CD4-positive, alpha-beta T cell treated with Interleukin-4 for 4 hours (primary cell): ENCODE data around the gene CSNK1G3.

Experiments
- DNase-seq: peaks from one replicate; pipeline ENCODE4 v3.0.0-alpha.2; 2020

Gene CSNK1G3

GRCh38 chr5:123651234-123651633 is 139.3 kb downstream of the CSNK1G3 start:
- DNase-seq = no peak

- no peak for DNase-seq
Observed at GRCh38 chr5:123659011-123659410, 147.0 kb downstream of the CSNK1G3 start.

GRCh38 chr5:123659495-123659894 is 147.5 kb downstream of the CSNK1G3 start:
- DNase-seq = no peak

- no peak for DNase-seq
Observed at GRCh38 chr5:123664961-123665360, 153.0 kb downstream of the CSNK1G3 start.

GRCh38 chr5:123665822-123666371 is 153.9 kb downstream of the CSNK1G3 start:
- DNase-seq = no peak
